Measurements from ENCODE around the gene PUS7L. TPM values are rescaled to one million over a fixed set of nuclear protein-coding genes. Genes with fewer than 3 reads are reported as not detected.

The PUS7L gene
- total and polyA plus RNA-seq, 2 experiments from 2014 or later = 15.0 to 23.1 TPM

DNA sequence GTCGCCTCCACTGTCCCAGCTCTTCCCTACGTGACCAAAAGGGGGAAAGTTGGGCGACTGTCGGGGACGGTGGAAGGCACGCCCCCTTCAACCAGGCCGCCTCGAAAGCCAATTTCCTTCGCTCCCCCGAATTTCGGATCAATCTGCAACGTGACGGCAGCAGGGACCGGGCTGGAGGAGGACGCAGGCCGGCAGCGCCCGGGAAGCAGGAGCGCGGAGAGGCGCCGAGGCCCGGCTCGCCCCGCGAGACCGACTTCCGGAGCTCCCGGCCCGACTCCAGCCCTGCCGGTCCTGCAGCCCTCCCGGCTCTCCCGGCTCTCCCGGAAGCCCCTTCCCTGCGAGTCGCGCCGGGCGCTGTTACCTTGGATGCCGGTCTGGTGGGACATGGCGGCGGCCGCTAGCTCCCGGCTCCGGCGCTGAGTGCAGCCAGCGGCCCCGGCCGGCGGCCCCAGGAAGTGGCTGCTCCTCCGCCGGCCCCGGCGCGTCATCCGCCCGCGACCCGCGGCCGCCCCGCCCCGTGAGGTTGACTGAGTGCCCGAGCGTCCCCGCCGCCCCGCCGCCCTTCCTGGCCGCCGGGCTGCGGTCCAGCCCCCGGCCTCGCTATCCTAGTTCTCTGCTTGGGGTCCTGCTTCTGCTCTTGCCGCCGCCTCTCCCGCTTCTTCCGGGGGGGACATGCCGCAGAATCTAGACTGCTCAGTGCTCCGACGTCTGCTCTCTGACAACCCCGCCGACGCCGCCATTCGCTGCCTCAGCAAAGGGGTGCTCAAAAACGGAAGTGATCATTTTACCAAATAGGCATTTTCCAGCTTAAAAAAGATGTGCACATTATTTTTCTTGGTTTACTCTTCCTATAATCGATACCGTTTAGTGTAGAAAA is 47.5 kb upstream of the PUS7L start, which contains the start of gene TWF1:
TSS of gene TWF1 (minus strand) at position 458 of the 877 bp plus-strand sequence. CDS start at position 386, 72 bp downstream.
- peak within 1 kb of the TSS; percentile 99 for H3K4me3 ChIP-seq
- 1% methylated on average over 65 to 73 of the region's 89 CpGs for WGBS, 2 experiments (ENCODE audit: low coverage in 1 of 2, low lambda C conversion rate in 2 of 2, missing lambda C conversion rate in 2 of 2)
- peak; percentile 92 for DNase-seq
- no peaks in the 10 kb centered on the region for H3K9me2 ChIP-seq (ENCODE audit: insufficient read depth)
- H3K9me3 ChIP-seq (ENCODE audit: low read depth) = no peaks in the 10 kb centered on the region
- TF ChIP-seq EZH2phosphoT487 (IDR thresholded peaks at IDR 0.05; ENCODE audit: insufficient read depth, low read depth) = no peak
- no peak for TF ChIP-seq EZH2 (IDR thresholded peaks at IDR 0.05; ENCODE audit: insufficient read depth, poor library complexity, severe bottlenecking)
- H3K27me3 ChIP-seq (replicated peaks; ENCODE audit: insufficient read depth) = no peaks in the 10 kb centered on the region
- peak within 1 kb of the TSS; percentile 93 for H3K27ac ChIP-seq
- H2AFZ ChIP-seq = peak within 1 kb of the TSS; percentile 94
- H3K9ac ChIP-seq = peak within 1 kb of the TSS; percentile 96
- H3F3A ChIP-seq (ENCODE audit: insufficient read depth) = peaks cover 7% of the 10 kb centered on the region; the same call in 1 of the 2 replicates
- peaks cover 25% of the 10 kb centered on the region for H3K36me3 ChIP-seq (ENCODE audit: low read depth)
- peaks cover 32% of the 10 kb centered on the region for H3K4me1 ChIP-seq (ENCODE audit: insufficient read depth)
- no peaks in the 10 kb centered on the region for H4K20me1 ChIP-seq (ENCODE audit: insufficient read depth)
- peak within 1 kb of the TSS; percentile 97 for H3K4me2 ChIP-seq (ENCODE audit: unreplicated experiment)
- in situ Hi-C loops (cut with MboI) = no loop called here
- peaks cover 46% of the 10 kb centered on the region for H3K79me2 ChIP-seq (ENCODE audit: insufficient read depth)

DNA sequence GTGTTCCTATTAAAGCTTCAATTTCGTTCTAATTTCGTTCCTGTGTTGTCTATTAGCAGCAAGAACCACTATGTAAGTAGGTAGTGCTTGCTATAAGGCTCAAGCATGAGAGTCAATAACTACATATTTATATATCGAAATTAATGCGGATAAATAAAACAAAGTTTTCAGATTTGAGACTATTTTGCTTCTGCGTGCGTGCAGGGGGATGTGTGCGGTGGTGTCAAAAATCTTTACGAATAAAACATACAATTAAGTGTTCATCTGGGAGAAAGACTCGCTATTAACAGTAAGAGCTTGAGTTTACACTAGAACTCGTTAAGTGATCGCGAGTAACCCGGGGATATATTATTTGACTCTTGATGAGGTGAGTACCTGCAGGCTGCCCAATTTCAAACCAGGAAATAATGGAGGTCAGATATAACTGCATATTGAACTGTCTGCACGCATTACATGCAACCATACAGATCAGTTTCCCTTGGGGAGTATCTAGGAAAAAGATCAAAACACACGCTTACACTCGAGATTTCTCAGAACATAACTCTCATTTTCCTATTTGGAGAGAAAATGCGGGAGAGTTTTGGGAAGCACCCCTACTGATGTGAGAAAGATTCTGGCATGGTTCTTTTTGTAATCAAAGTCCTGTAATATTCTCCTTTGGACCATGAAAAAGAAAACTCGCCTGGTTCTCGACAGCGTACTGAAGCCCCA is 46.7 kb upstream of the PUS7L start:
- no peaks in the 10 kb centered on the region for H3K27me3 ChIP-seq (replicated peaks; ENCODE audit: insufficient read depth)
- no peak for DNase-seq
- peak overlapping the region; percentile 96 for H3K9ac ChIP-seq
- peaks cover 54% of the 10 kb centered on the region for H3K79me2 ChIP-seq (ENCODE audit: insufficient read depth)
- no peaks in the 10 kb centered on the region for H3K9me2 ChIP-seq (ENCODE audit: insufficient read depth)
- peaks cover 7% of the 10 kb centered on the region; the same call in 1 of the 2 replicates for H3F3A ChIP-seq (ENCODE audit: insufficient read depth)
- no peaks in the 10 kb centered on the region for H3K9me3 ChIP-seq (ENCODE audit: low read depth)
- H2AFZ ChIP-seq = peak overlapping the region; percentile 94
- no peaks in the 10 kb centered on the region for H4K20me1 ChIP-seq (ENCODE audit: insufficient read depth)
- peaks cover 33% of the 10 kb centered on the region for H3K36me3 ChIP-seq (ENCODE audit: low read depth)
- H3K4me1 ChIP-seq (ENCODE audit: insufficient read depth) = peaks cover 32% of the 10 kb centered on the region
- H3K4me3 ChIP-seq = peak overlapping the region; percentile 99
- H3K4me2 ChIP-seq (ENCODE audit: unreplicated experiment) = peak overlapping the region; percentile 97
- peak overlapping the region; percentile 93 for H3K27ac ChIP-seq
- no peak for TF ChIP-seq EZH2 (IDR thresholded peaks at IDR 0.05; ENCODE audit: insufficient read depth, poor library complexity, severe bottlenecking)
- TF ChIP-seq EZH2phosphoT487 (IDR thresholded peaks at IDR 0.05; ENCODE audit: insufficient read depth, low read depth) = no peak
- in situ Hi-C loops (cut with MboI) = no loop called here
- 9 to 11% methylated on average over 20 of the region's 20 CpGs for WGBS, 2 experiments (ENCODE audit: low coverage in 1 of 2, low lambda C conversion rate in 2 of 2, missing lambda C conversion rate in 2 of 2)

- Histone ChIP-seq H3K9ac (no peak overlapping the region), H3K27me3 (replicated peaks; ENCODE audit: insufficient read depth) (no peaks in the 10 kb centered on the region), H3K4me1 (ENCODE audit: insufficient read depth) (peaks cover 2% of the 10 kb centered on the region; the same call in 1 of the 2 replicates), H4K20me1 (ENCODE audit: insufficient read depth) (no peaks in the 10 kb centered on the region), H3K36me3 (ENCODE audit: low read depth) (peaks cover 84% of the 10 kb centered on the region), H3K4me2 (ENCODE audit: unreplicated experiment) (no peak overlapping the region), H3K9me3 (ENCODE audit: low read depth) (no peaks in the 10 kb centered on the region), H3K79me2 (ENCODE audit: insufficient read depth) (peaks cover 27% of the 10 kb centered on the region), H3K27ac (no peak overlapping the region), H3K9me2 (ENCODE audit: insufficient read depth) (no peaks in the 10 kb centered on the region), H3K4me3 (no peak overlapping the region), H2AFZ (no peak overlapping the region), H3F3A (ENCODE audit: insufficient read depth) (peaks cover 30% of the 10 kb centered on the region; the same call in 1 of the 2 replicates)
- no peak for TF ChIP-seq EZH2phosphoT487 (IDR thresholded peaks at IDR 0.05; ENCODE audit: insufficient read depth, low read depth)
- no peak for TF ChIP-seq EZH2 (IDR thresholded peaks at IDR 0.05; ENCODE audit: insufficient read depth, poor library complexity, severe bottlenecking)
- no peak for DNase-seq
- in situ Hi-C loops (cut with MboI) = no loop called here
- WGBS, 2 experiments (ENCODE audit: low coverage in 1 of 2, low lambda C conversion rate in 2 of 2, missing lambda C conversion rate in 2 of 2) = 58 to 66% methylated on average over 4 of the region's 4 CpGs
Measured at GRCh38 chr12:43797561-43798217, 39.1 kb upstream of the PUS7L start.

GRCh38 chr12:43795716-43796280 is 37.2 kb upstream of the PUS7L start:
- no peaks in the 10 kb centered on the region for H3K27me3 ChIP-seq (replicated peaks; ENCODE audit: insufficient read depth)
- peaks cover 30% of the 10 kb centered on the region; the same call in 1 of the 2 replicates for H3F3A ChIP-seq (ENCODE audit: insufficient read depth)
- H3K4me1 ChIP-seq (ENCODE audit: insufficient read depth) = no peaks in the 10 kb centered on the region
- no peaks in the 10 kb centered on the region for H3K9me2 ChIP-seq (ENCODE audit: insufficient read depth)
- DNase-seq = no peak
- H3K79me2 ChIP-seq (ENCODE audit: insufficient read depth) = peaks cover 10% of the 10 kb centered on the region; the same call in 1 of the 2 replicates
- H3K4me3 ChIP-seq = no peak overlapping the region
- H4K20me1 ChIP-seq (ENCODE audit: insufficient read depth) = no peaks in the 10 kb centered on the region
- H2AFZ ChIP-seq = no peak overlapping the region
- no peak overlapping the region for H3K9ac ChIP-seq
- no peak overlapping the region for H3K4me2 ChIP-seq (ENCODE audit: unreplicated experiment)
- peaks cover 67% of the 10 kb centered on the region for H3K36me3 ChIP-seq (ENCODE audit: low read depth)
- TF ChIP-seq EZH2phosphoT487 (IDR thresholded peaks at IDR 0.05; ENCODE audit: insufficient read depth, low read depth) = no peak
- TF ChIP-seq EZH2 (IDR thresholded peaks at IDR 0.05; ENCODE audit: insufficient read depth, poor library complexity, severe bottlenecking) = no peak
- WGBS, 2 experiments (ENCODE audit: low coverage in 1 of 2, low lambda C conversion rate in 2 of 2, missing lambda C conversion rate in 2 of 2) = 95 to 99% methylated on average over 2 of the region's 2 CpGs
- in situ Hi-C loops (cut with MboI) = no loop called here
- H3K27ac ChIP-seq = no peak overlapping the region
- no peaks in the 10 kb centered on the region for H3K9me3 ChIP-seq (ENCODE audit: low read depth)
